Tibial artery (tissue), 4 donors: Measurements from ENCODE around the gene MAP4K2.
A peak's percentile ranks its signal among the peaks of the same experiment; 100 is the strongest.

ENCODE experiments used
- DNase-seq, 2 donors: peaks; one replicate each; pipeline ENCODE4 v3.0.0-alpha.2; 2019
- H3K27ac ChIP-seq, 2 donors: fragments of 200-600 bp; sonication (generic) in 1 of 2; 1 replicate in 1 of 2; 2 replicates in 1 of 2; pipeline ENCODE4 v1.5.1; 2018 to 2019; ENCODE audit warnings: mild to moderate bottlenecking in 1 of 2
- H3K27me3 ChIP-seq, 2 donors: fragments of 200-600 bp; sonication (generic) in 1 of 2; one replicate each; pipeline versions ENCODE4 v1.5.1 to v1.6.0; 2016 to 2019
- H3K36me3 ChIP-seq, 3 donors: fragments of 200-600 bp; sonication (generic) in 2 of 3; one replicate each; pipeline ENCODE4 v1.5.1; 2016 to 2019; ENCODE audit warnings: mild to moderate bottlenecking in 2 of 3
- H3K4me1 ChIP-seq, 4 donors: fragments of 200-600 bp; sonication (generic) in 2 of 4; 1 replicate in 3 of 4; 2 replicates in 1 of 4; pipeline ENCODE4 v1.5.1; 2016 to 2019
- H3K4me3 ChIP-seq, 2 donors: fragments of 200-600 bp; sonication (generic) in 1 of 2; 1 replicate in 1 of 2; 2 replicates in 1 of 2; pipeline ENCODE4 v1.5.1; 2018 to 2019; ENCODE audit warnings: mild to moderate bottlenecking in 2 of 2
- H3K9me3 ChIP-seq, 3 donors: fragments of 200-600 bp; sonication (generic) in 1 of 3; one replicate each; pipeline ENCODE4 v1.5.1; 2016 to 2019
- CTCF ChIP-seq, 2 experiments: fragments of 200-600 bp in 1 of 2; fragments of 450-650 bp in 1 of 2; IDR thresholded peaks; one replicate each; pipeline ENCODE4 v1.5.1; 2017 to 2019; ENCODE audit warnings: antibody characterized with exemption in 2 of 2, mild to moderate bottlenecking in 1 of 2, moderate library complexity in 1 of 2
- intact Hi-C: fragments of 100-400 bp; cut with DNase I; formaldehyde crosslinking; loops from one replicate; pipeline ENCODE4 v1.15.0; 2023; ENCODE audit warnings: low total_unique reads

MAP4K2 gene

GRCh38 chr11:64789331-64790204 lies 13.4 kb downstream of the MAP4K2 start:
- intact Hi-C loops, result loop anchor here (5.0 kb wide), 1 partner anchor 103 kb away; no protein-coding TSS in a partner anchor
- Histone ChIP-seq H3K27me3 (no peaks in the 10 kb centered on the region), H3K4me3 (no peak overlapping the region), H3K36me3 (peaks cover 0 to 56% (median 15%) of the 10 kb centered on the region in 3 donors), H3K4me1 (no peaks in the 10 kb centered on the region), H3K9me3 (no peaks in the 10 kb centered on the region), H3K27ac (no peak overlapping the region)
- no peak for TF ChIP-seq CTCF (IDR thresholded peaks at IDR 0.05)
- DNase-seq, result no peak

GRCh38 chr11:64788321-64789215 lies 14.4 kb downstream of the MAP4K2 start:
- no peak for TF ChIP-seq CTCF (IDR thresholded peaks at IDR 0.05)
- H3K4me1 ChIP-seq, result no peaks in the 10 kb centered on the region
- no peaks in the 10 kb centered on the region for H3K9me3 ChIP-seq
- peak in 1 of 2 donors; percentile 4 for DNase-seq
- H3K27ac ChIP-seq, result no peak overlapping the region
- H3K36me3 ChIP-seq, result peaks cover 0 to 56% (median 15%) of the 10 kb centered on the region in 3 donors
- no peak overlapping the region for H3K4me3 ChIP-seq
- intact Hi-C loops, result loop anchor here (5.0 kb wide), 1 partner anchor 104 kb away; no protein-coding TSS in a partner anchor
- H3K27me3 ChIP-seq, result no peaks in the 10 kb centered on the region

- no peaks in the 10 kb centered on the region for H3K9me3 ChIP-seq
- H3K4me3 ChIP-seq, result no peak overlapping the region
- peak; percentile 53 to 56 for TF ChIP-seq CTCF (IDR thresholded peaks at IDR 0.05)
- no peak overlapping the region for H3K27ac ChIP-seq
- no peaks in the 10 kb centered on the region for H3K4me1 ChIP-seq
- intact Hi-C loops, result loop anchor here (5.0 kb wide), 1 partner anchor 105 kb away; no protein-coding TSS in a partner anchor
- peaks cover 0 to 49% (median 15%) of the 10 kb centered on the region in 3 donors for H3K36me3 ChIP-seq
- peak in 1 of 2 donors; percentile 43 for DNase-seq
- H3K27me3 ChIP-seq, result no peaks in the 10 kb centered on the region
Observed at GRCh38 chr11:64787526-64788320, 15.3 kb downstream of the MAP4K2 start.

- peaks cover 0 to 35% (median 15%) of the 10 kb centered on the region in 3 donors for H3K36me3 ChIP-seq
- DNase-seq, result peak in 1 of 2 donors; percentile 18
- H3K27ac ChIP-seq, result no peak overlapping the region
- H3K4me3 ChIP-seq, result no peak overlapping the region
- no peak for TF ChIP-seq CTCF (IDR thresholded peaks at IDR 0.05)
- no peaks in the 10 kb centered on the region for H3K9me3 ChIP-seq
- H3K4me1 ChIP-seq, result no peaks in the 10 kb centered on the region
- intact Hi-C loops, result loop anchor here (5.0 kb wide), 1 partner anchor 106 kb away; no protein-coding TSS in a partner anchor
- no peaks in the 10 kb centered on the region for H3K27me3 ChIP-seq
Observed at GRCh38 chr11:64786308-64786707, 16.7 kb downstream of the MAP4K2 start.
